Upper lobe of left lung (tissue), 4 donors: ENCODE data around the gene TAOK3.

Experiments
- CTCF ChIP-seq, 6 experiments: fragments of 450-650 bp in 4 of 6; fragments of 200-600 bp in 2 of 6; sonication (generic) in 2 of 6; IDR thresholded peaks; one replicate each; pipeline ENCODE4 v1.5.1; 2016 to 2019; ENCODE audit warnings: antibody characterized with exemption in 6 of 6
- EP300 ChIP-seq, 4 donors: sonication (generic); formaldehyde crosslinking; IDR thresholded peaks; one replicate each; pipeline ENCODE4 v1.5.1; 2017; ENCODE audit warnings: antibody characterized with exemption in 4 of 4, control low read depth in 2 of 4

- TF ChIP-seq CTCF (IDR thresholded peaks at IDR 0.05): no peak
- no peak for TF ChIP-seq EP300 (IDR thresholded peaks at IDR 0.05)
Observed at GRCh38 chr12:118102070-118102469, 270.6 kb downstream of the TAOK3 start.
